ENCODE results near the gene KLRD1. TPM values are rescaled to one million over a fixed set of nuclear protein-coding genes. Genes with fewer than 3 reads are reported as not detected.

The KLRD1 gene
- total RNA-seq: under 1 TPM; 0.04 to 0.54 (median 0.18) TPM

DNA sequence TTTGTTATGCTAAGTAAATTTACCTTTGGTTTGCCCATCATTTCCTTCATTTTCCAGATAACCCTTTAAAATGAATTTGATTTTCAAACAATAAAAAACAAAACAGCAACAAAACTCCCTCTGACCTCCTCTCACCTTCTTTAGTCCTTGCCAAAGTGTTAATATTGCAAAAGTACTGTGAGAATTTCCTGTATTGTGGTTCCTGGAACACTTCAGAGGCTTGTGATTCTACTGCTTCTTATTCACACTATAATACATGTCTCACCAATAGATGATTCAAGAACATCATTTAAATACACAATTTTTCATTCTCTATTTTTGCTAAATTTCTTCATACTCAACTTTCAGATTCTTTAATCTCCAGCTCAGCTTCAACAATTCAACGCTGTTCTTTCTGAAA, at the start of gene KLRD1:
Gene KLRD1 (plus strand): TSS at position 241 of the 400 bp plus-strand sequence. CDS start 208 bp downstream, outside the sequence.
- WGBS, 10 experiments: 50 to 100% (median 100%) methylated on average over 1 of the region's 1 CpG; no CpG with 5 or more reads in 2 of the 10 experiments
- in situ Hi-C loops (cut with MboI; ENCODE audit: low pct_unique_long_range_greater_than_20kb in 2 of 9, low sequenced_read_pairs in 9 of 9, unreplicated experiment in 9 of 9): no loop called here

DNA sequence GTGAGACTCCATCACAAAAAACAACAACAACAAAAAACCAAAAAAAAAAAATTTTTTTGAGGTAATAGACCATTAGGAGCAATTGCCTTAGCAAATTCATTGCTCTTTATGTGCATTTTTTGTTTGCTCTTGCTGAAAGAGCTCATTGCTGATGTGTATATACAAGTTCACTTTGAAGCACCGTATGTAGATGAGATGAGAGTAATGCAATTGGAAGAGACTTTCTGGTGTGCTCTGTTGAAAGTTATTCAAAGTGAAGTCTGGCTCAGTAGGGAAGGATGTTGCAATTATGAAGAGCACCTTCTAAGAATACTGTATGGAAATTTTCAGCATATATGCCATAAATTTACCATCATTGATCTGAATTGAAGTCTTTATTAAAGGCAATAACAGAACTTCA, 46.7 kb upstream of the KLRD1 start:
- peak in 3 of 8 experiments; percentile 99 to 100 (median 99) for ATAC-seq (replicated peaks in 6 of 8)
- 0% methylated on average over 1 of the region's 1 CpG; no CpG with 5 or more reads in 4 of the 10 experiments for WGBS, 10 experiments
- Histone ChIP-seq H3K4me1 (replicated peaks in 1 of 2) (no peaks in the 10 kb centered on the region), H3K4me3 (no peak overlapping the region), H3K27ac (no peak overlapping the region)
- in situ Hi-C loops (cut with MboI; ENCODE audit: low pct_unique_long_range_greater_than_20kb in 2 of 9, low sequenced_read_pairs in 9 of 9, unreplicated experiment in 9 of 9): no loop called here

More for the DNA sequence above, at the start of gene KLRD1:
- Histone ChIP-seq H3K4me3 (no peak within 1 kb of the TSS), H3K4me1 (replicated peaks in 1 of 2) (no peaks in the 10 kb centered on the region), H3K27ac (no peak within 1 kb of the TSS)
- no peak for ATAC-seq (replicated peaks in 6 of 8)

DNA sequence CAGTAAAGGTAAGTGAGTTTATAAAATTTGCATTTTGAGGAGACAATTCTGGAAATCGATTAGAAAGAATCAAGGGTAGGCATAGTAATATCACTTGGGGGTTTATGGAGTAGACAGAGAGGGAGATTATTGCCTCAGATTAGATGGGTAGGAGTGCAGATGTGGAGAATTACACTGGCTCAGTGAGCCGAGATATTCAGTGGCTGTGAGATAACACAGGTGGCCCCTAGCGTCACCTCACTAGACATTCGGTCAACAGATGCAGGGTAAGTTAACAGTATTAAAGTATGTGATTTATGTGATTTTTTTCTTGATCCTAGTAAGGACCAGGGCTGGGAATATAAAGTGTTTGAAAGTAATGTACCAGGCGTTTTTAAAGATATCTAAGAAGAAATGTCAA, 39.6 kb upstream of the KLRD1 start:
- ATAC-seq (replicated peaks in 6 of 8): no peak
- Histone ChIP-seq H3K4me1 (replicated peaks in 1 of 2) (no peaks in the 10 kb centered on the region), H3K4me3 (no peak overlapping the region), H3K27ac (no peak overlapping the region)
- WGBS, 10 experiments: 30 to 85% (median 56%) methylated on average over 1 to 5 of the region's 5 CpGs
- in situ Hi-C loops (cut with MboI; ENCODE audit: low pct_unique_long_range_greater_than_20kb in 2 of 9, low sequenced_read_pairs in 9 of 9, unreplicated experiment in 9 of 9): no loop called here

GRCh38 chr12:10272467-10272866, 35.2 kb upstream of the KLRD1 start:
- no peak overlapping the region for H3K4me3 ChIP-seq
- ATAC-seq (replicated peaks in 6 of 8): no peak
- H3K27ac ChIP-seq: no peak overlapping the region
- H3K4me1 ChIP-seq (replicated peaks in 1 of 2): no peaks in the 10 kb centered on the region
- in situ Hi-C loops (cut with MboI; ENCODE audit: low pct_unique_long_range_greater_than_20kb in 2 of 9, low sequenced_read_pairs in 9 of 9, unreplicated experiment in 9 of 9): no loop called here
- 70 to 95% (median 88%) methylated on average over 1 to 2 of the region's 2 CpGs for WGBS, 10 experiments

DNA sequence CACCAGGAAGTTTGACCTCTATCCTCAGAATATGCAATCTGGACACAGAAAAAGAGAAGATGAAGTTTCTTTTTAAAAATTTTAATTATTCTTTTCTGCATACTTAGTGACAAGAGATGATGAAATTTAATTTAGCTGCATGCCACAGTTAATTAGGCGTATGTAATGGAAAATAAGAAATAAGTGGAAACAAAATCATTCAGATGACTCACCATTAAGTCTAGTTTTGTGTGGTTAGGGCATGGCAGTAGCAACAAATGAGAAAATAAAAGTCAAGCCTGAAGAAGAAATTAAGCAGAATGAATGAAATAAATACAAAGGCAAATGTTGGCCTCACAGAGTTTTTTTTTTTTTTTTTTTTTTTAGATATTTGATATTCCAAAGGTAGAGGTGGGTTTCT, 30.9 kb upstream of the KLRD1 start:
- 21 to 100% (median 72%) methylated on average over 1 of the region's 1 CpG; no CpG with 5 or more reads in 2 of the 10 experiments for WGBS, 10 experiments
- Histone ChIP-seq H3K27ac (no peak overlapping the region), H3K4me1 (replicated peaks in 1 of 2) (no peaks in the 10 kb centered on the region), H3K4me3 (no peak overlapping the region)
- ATAC-seq (replicated peaks in 6 of 8): no peak
- in situ Hi-C loops (cut with MboI; ENCODE audit: low pct_unique_long_range_greater_than_20kb in 2 of 9, low sequenced_read_pairs in 9 of 9, unreplicated experiment in 9 of 9): no loop called here

DNA sequence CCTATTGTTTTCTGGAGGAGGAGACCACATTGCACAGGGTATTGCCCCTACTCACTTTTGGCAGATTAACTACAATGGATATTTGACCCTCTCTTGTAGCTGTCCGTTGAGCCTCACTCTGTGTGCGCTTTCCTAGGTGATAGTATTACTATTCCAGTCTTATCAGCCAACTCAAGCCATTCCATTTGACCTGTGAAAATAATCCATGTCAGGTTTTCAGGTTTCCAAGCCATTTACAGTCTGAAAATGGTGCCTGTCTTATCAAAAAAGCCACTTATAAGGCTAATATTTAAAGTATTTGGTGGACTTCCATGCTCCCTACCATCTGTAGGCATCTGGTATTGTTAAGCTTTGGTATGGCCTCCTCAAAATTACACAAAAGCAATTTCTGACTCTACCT, 29.6 kb upstream of the KLRD1 start:
- no peak overlapping the region for H3K4me3 ChIP-seq
- in situ Hi-C loops (cut with MboI; ENCODE audit: low pct_unique_long_range_greater_than_20kb in 2 of 9, low sequenced_read_pairs in 9 of 9, unreplicated experiment in 9 of 9): no loop called here
- WGBS, 10 experiments: 83 to 100% (median 91%) methylated on average over 1 to 2 of the region's 2 CpGs; no CpG with 5 or more reads in 2 of the 10 experiments

GRCh38 chr12:10279937-10280336, 27.7 kb upstream of the KLRD1 start:
- Histone ChIP-seq H3K27ac (no peak overlapping the region), H3K4me3 (no peak overlapping the region), H3K4me1 (replicated peaks in 1 of 2) (no peaks in the 10 kb centered on the region)
- 67 to 100% (median 94%) methylated on average over 1 to 3 of the region's 3 CpGs for WGBS, 10 experiments
- ATAC-seq (replicated peaks in 6 of 8): no peak
- in situ Hi-C loops (cut with MboI; ENCODE audit: low pct_unique_long_range_greater_than_20kb in 2 of 9, low sequenced_read_pairs in 9 of 9, unreplicated experiment in 9 of 9): no loop called here

More for the DNA sequence above, 29.6 kb upstream of the KLRD1 start:
- H3K27ac ChIP-seq: no peak overlapping the region
- no peak for ATAC-seq (replicated peaks in 6 of 8)
- no peaks in the 10 kb centered on the region for H3K4me1 ChIP-seq (replicated peaks in 1 of 2)

- in situ Hi-C loops (cut with MboI; ENCODE audit: low pct_unique_long_range_greater_than_20kb in 2 of 9, low sequenced_read_pairs in 9 of 9, unreplicated experiment in 9 of 9): no loop called here
- 20 to 89% (median 65%) methylated on average over 1 to 4 of the region's 4 CpGs for WGBS, 10 experiments
- ATAC-seq (replicated peaks in 6 of 8): peak in 1 of 8 experiments; percentile 83
- Histone ChIP-seq H3K4me1 (replicated peaks in 1 of 2) (no peaks in the 10 kb centered on the region), H3K4me3 (no peak overlapping the region), H3K27ac (no peak overlapping the region)
Measured at GRCh38 chr12:10283027-10283426, 24.6 kb upstream of the KLRD1 start.

DNA sequence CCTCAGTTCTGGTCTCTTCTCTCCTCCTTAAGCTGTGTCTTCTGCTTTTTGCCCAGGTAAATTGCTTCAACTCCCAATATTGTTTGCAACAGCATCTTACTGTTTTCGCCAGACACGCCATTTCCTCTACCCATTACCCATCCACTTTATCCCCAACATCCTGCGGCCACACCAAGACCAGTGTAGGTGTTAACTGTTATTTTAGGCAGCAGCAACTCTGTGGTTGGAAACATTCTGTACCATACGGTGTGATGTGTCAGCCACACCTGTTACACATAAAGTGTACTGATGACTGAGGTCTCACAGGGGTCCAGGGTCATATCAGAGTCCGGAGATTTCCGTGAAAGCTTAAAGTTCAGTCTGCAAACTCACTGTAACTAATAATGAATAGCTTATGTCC, 21.8 kb upstream of the KLRD1 start:
- WGBS, 10 experiments: 46 to 87% (median 69%) methylated on average over 1 to 6 of the region's 6 CpGs; no CpG with 5 or more reads in 2 of the 10 experiments
- in situ Hi-C loops (cut with MboI; ENCODE audit: low pct_unique_long_range_greater_than_20kb in 2 of 9, low sequenced_read_pairs in 9 of 9, unreplicated experiment in 9 of 9): no loop called here
- Histone ChIP-seq H3K4me3 (no peak overlapping the region), H3K4me1 (replicated peaks in 1 of 2) (no peaks in the 10 kb centered on the region), H3K27ac (no peak overlapping the region)
- no peak for ATAC-seq (replicated peaks in 6 of 8)

GRCh38 chr12:10289005-10289754, 18.5 kb upstream of the KLRD1 start:
- no peaks in the 10 kb centered on the region for H3K4me1 ChIP-seq (replicated peaks in 1 of 2)
- in situ Hi-C loops (cut with MboI; ENCODE audit: low pct_unique_long_range_greater_than_20kb in 2 of 9, low sequenced_read_pairs in 9 of 9, unreplicated experiment in 9 of 9): no loop called here
- 18 to 100% (median 76%) methylated on average over 1 to 6 of the region's 6 CpGs for WGBS, 10 experiments
- H3K27ac ChIP-seq: no peak overlapping the region
- peak in 1 of 8 experiments; percentile 96 for ATAC-seq (replicated peaks in 6 of 8)
- H3K4me3 ChIP-seq: no peak overlapping the region

DNA sequence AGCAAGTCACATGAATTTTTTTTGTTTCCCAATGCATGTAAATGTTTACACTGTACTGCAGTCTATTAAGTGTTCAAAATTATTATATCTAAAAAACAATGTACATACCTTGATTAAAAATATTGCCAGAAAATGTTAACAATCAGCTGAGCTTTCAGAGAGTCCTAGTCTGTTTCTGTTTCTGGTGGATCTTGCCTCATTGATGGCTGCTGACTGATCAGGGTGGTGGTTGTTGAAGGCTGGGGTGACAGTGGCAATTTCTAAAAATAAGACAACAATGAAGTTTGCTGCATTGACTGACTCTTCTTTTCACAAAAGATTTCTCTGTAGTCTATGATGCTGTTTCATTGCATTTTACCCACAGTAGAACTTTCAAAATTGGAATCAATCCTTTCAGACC, 16.6 kb upstream of the KLRD1 start:
- ATAC-seq (replicated peaks in 6 of 8): no peak
- H3K27ac ChIP-seq: no peak overlapping the region
- in situ Hi-C loops (cut with MboI; ENCODE audit: low pct_unique_long_range_greater_than_20kb in 2 of 9, low sequenced_read_pairs in 9 of 9, unreplicated experiment in 9 of 9): no loop called here

GRCh38 chr12:10293151-10293550, 14.5 kb upstream of the KLRD1 start:
- ATAC-seq (replicated peaks in 6 of 8): no peak
- WGBS, 10 experiments: 100% methylated on average over 1 to 3 of the region's 4 CpGs; no CpG with 5 or more reads in 5 of the 10 experiments

More for the DNA sequence above, 16.6 kb upstream of the KLRD1 start:
- no peaks in the 10 kb centered on the region for H3K4me1 ChIP-seq (replicated peaks in 1 of 2)
- no peak overlapping the region for H3K4me3 ChIP-seq

DNA sequence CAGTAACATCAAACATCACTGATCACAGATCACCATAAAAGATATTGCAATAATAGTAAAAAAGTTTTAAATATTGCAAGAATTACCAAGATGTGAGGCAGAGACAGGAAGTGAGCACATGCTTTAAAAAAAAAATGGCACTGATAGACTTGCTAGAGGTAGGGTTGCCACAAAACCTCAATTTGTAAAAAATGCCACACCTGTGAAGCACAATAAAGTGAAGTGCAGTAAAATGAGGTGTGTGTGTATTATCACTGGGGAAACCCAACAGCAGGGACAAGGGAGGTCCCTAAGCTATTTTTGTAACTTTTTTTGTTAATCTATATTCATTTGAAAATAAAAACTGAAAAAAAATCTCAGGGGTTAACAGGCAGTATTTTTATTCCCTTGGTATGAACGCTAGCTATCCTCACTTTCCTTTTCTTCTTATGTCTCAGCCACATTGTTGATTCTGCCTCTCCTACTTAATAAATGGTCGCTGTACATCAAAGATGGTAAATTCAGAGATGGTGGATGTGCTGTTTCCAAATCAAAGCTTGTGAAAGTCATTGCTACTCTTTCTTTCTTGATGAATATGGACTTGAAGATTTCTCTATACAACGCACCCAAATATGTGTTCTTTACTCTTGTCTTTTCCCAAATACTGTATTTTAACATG, 14.0 kb upstream of the KLRD1 start:
- peak in 1 of 8 experiments; percentile 20 for ATAC-seq (replicated peaks in 6 of 8)
- Histone ChIP-seq H3K4me1 (replicated peaks in 1 of 2) (no peaks in the 10 kb centered on the region), H3K27ac (no peak overlapping the region), H3K4me3 (no peak overlapping the region)
- in situ Hi-C loops (cut with MboI; ENCODE audit: low pct_unique_long_range_greater_than_20kb in 2 of 9, low sequenced_read_pairs in 9 of 9, unreplicated experiment in 9 of 9): no loop called here
- 17 to 100% (median 69%) methylated on average over 1 to 3 of the region's 3 CpGs for WGBS, 10 experiments

More at GRCh38 chr12:10293151-10293550, 14.5 kb upstream of the KLRD1 start:
- no peak overlapping the region for H3K27ac ChIP-seq
- H3K4me3 ChIP-seq: no peak overlapping the region
- in situ Hi-C loops (cut with MboI; ENCODE audit: low pct_unique_long_range_greater_than_20kb in 2 of 9, low sequenced_read_pairs in 9 of 9, unreplicated experiment in 9 of 9): no loop called here
- H3K4me1 ChIP-seq (replicated peaks in 1 of 2): no peaks in the 10 kb centered on the region
